ENCODE results near the gene FSCN2. TPM values are rescaled to one million over a fixed set of nuclear protein-coding genes. Genes with fewer than 3 reads are reported as not detected.
"Not testable (repeated sequence)": the region's sequence is repeated elsewhere in the genome, so short reads cannot be mapped to it uniquely, and the experiment has no call there.

Gene FSCN2
- total RNA-seq, 2 donors from 2014 or later = 1.0 to 1.8 TPM

DNA sequence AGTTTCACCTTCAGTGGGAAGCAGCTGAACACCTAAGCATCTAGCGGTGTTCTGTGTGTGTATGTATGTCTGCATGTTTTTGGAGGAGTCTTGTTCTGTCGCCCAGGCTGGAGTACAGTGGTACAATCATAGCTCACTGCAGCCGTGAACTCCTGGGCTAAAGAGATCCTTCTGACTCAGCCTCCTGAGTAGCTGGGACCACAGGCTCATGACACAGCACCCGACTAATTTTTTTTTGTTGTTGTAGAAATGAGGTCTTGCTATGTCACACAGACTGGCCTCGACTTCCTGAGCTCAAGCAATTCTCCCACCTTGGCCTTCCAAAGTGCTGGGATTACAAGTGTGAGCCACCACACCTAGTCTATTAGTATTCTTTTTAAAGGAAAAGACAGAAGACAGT lies 54.2 kb downstream of the FSCN2 start:
- no peaks in the 10 kb centered on the region for H3K4me1 ChIP-seq (ENCODE audit: control insufficient read depth, insufficient read depth, low read length)
- no peak overlapping the region for H3K27ac ChIP-seq (ENCODE audit: low read depth, low read length)
- H3K4me3 ChIP-seq (ENCODE audit: low read length) = no peak overlapping the region
- WGBS, 2 experiments (ENCODE audit: insufficient coverage in 1 of 2, insufficient read length in 1 of 2) = 95 to 100% methylated on average over 3 to 5 of the region's 5 CpGs
- H3K27me3 Mint-ChIP-seq (ENCODE audit: insufficient read depth) = no peaks in the 10 kb centered on the region
- H3K36me3 ChIP-seq (ENCODE audit: control insufficient read depth, insufficient read depth, low read length) = peaks cover 78% of the 10 kb centered on the region
- H3K9me3 ChIP-seq (ENCODE audit: control insufficient read depth, low read length) = no peaks in the 10 kb centered on the region
- H3K4me1 Mint-ChIP-seq = peaks cover 14% of the 10 kb centered on the region
- H3K27me3 ChIP-seq (ENCODE audit: control insufficient read depth, insufficient read depth, low read length, poor library complexity, severe bottlenecking) = no peaks in the 10 kb centered on the region
- no peak overlapping the region for H3K9ac ChIP-seq (ENCODE audit: extremely low read depth, low read length, poor library complexity, severe bottlenecking)
- no peak for DNase-seq
- TF ChIP-seq, protein P1, sequence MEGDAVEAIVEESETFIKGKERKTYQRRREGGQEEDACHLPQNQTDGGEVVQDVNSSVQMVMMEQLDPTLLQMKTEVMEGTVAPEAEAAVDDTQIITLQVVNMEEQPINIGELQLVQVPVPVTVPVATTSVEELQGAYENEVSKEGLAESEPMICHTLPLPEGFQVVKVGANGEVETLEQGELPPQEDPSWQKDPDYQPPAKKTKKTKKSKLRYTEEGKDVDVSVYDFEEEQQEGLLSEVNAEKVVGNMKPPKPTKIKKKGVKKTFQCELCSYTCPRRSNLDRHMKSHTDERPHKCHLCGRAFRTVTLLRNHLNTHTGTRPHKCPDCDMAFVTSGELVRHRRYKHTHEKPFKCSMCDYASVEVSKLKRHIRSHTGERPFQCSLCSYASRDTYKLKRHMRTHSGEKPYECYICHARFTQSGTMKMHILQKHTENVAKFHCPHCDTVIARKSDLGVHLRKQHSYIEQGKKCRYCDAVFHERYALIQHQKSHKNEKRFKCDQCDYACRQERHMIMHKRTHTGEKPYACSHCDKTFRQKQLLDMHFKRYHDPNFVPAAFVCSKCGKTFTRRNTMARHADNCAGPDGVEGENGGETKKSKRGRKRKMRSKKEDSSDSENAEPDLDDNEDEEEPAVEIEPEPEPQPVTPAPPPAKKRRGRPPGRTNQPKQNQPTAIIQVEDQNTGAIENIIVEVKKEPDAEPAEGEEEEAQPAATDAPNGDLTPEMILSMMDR (conservative IDR thresholded peaks at IDR 0.05) = no peak
- no peak overlapping the region for H3K27ac Mint-ChIP-seq
- H3K4me3 Mint-ChIP-seq = no peak overlapping the region
- H3K9me3 Mint-ChIP-seq = no peaks in the 10 kb centered on the region
- peaks cover 78% of the 10 kb centered on the region for H3K36me3 Mint-ChIP-seq (ENCODE audit: low read depth)

DNA sequence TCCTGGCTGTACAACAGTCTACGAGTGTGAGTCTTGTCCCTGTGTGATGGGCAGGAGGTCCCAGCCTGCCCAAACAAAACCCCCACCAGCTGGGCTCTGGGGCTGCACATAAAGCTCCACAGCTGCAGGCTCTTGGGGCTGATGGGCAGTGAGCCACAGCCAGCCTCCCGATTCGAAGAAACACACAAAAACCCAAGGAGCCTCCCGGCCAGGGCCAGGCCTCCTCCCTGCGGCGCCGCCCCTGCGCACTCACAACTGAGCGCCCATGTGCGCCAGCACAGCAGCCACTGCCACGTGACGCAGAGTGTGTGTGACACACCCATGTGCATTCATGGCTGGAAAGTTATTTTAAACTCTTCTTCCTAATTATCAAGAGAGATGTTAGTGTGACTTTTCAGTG lies 54.6 kb downstream of the FSCN2 start:
- Mint-ChIP-seq H3K27me3 (ENCODE audit: insufficient read depth) (no peaks in the 10 kb centered on the region), H3K27ac (no peak overlapping the region), H3K36me3 (ENCODE audit: low read depth) (peaks cover 76% of the 10 kb centered on the region), H3K4me3 (no peak overlapping the region), H3K9me3 (no peaks in the 10 kb centered on the region), H3K4me1 (peaks cover 14% of the 10 kb centered on the region)
- Histone ChIP-seq H3K27ac (ENCODE audit: low read depth, low read length) (no peak overlapping the region), H3K9ac (ENCODE audit: extremely low read depth, low read length, poor library complexity, severe bottlenecking) (no peak overlapping the region), H3K27me3 (ENCODE audit: control insufficient read depth, insufficient read depth, low read length, poor library complexity, severe bottlenecking) (no peaks in the 10 kb centered on the region), H3K4me3 (ENCODE audit: low read length) (no peak overlapping the region), H3K4me1 (ENCODE audit: control insufficient read depth, insufficient read depth, low read length) (no peaks in the 10 kb centered on the region), H3K36me3 (ENCODE audit: control insufficient read depth, insufficient read depth, low read length) (peaks cover 76% of the 10 kb centered on the region), H3K9me3 (ENCODE audit: control insufficient read depth, low read length) (no peaks in the 10 kb centered on the region)
- no peak for DNase-seq
- WGBS, 2 experiments (ENCODE audit: insufficient coverage in 1 of 2, insufficient read length in 1 of 2) = 94 to 98% methylated on average over 12 of the region's 12 CpGs
- TF ChIP-seq, protein P1 (conservative IDR thresholded peaks at IDR 0.05) = no peak

DNA sequence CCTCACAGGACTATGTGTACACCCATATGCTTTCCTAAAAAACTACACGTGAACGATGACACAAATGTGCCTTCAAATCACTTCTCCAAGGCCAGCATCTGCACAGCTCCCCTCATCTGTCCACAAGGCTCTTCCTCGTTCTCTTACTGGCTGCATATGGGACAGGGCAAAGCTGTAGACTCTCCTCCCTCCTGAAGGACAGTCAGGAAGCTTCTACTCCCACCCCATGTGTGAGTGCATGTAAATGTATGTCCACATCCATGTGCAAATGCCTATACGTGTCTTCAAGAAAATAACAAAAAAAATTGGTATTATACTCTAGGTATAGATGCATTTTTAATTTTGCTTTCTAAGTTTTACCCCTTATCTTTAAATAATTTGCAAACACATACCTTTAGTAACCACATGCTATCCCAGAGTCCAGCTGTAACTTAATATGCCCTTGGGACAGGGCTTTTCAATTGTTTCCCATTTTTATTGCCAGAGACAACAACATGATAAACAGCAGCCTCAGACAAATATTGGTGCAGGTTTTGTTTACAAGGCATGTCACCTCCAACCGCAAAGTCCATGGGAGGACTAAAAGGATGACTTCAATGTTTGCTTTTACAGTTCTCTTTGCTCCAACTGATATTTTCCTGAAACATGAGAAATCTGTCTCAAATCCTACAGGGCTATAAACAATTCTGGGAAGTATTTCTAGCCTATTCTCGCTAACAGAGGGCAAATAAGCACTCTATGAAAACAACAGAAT lies 55.6 kb downstream of the FSCN2 start:
- no peak overlapping the region for H3K4me3 Mint-ChIP-seq
- Histone ChIP-seq H3K4me1 (ENCODE audit: control insufficient read depth, insufficient read depth, low read length) (no peaks in the 10 kb centered on the region), H3K9me3 (ENCODE audit: control insufficient read depth, low read length) (no peaks in the 10 kb centered on the region), H3K27me3 (ENCODE audit: control insufficient read depth, insufficient read depth, low read length, poor library complexity, severe bottlenecking) (no peaks in the 10 kb centered on the region), H3K36me3 (ENCODE audit: control insufficient read depth, insufficient read depth, low read length) (peaks cover 80% of the 10 kb centered on the region), H3K9ac (ENCODE audit: extremely low read depth, low read length, poor library complexity, severe bottlenecking) (no peak overlapping the region), H3K27ac (ENCODE audit: low read depth, low read length) (no peak overlapping the region), H3K4me3 (ENCODE audit: low read length) (no peak overlapping the region)
- WGBS, 2 experiments (ENCODE audit: insufficient coverage in 1 of 2, insufficient read length in 1 of 2) = 92 to 100% methylated on average over 4 to 6 of the region's 6 CpGs
- H3K27me3 Mint-ChIP-seq (ENCODE audit: insufficient read depth) = no peaks in the 10 kb centered on the region
- H3K9me3 Mint-ChIP-seq = no peaks in the 10 kb centered on the region
- peaks cover 14% of the 10 kb centered on the region for H3K4me1 Mint-ChIP-seq
- peaks cover 79% of the 10 kb centered on the region for H3K36me3 Mint-ChIP-seq (ENCODE audit: low read depth)
- DNase-seq = no peak
- TF ChIP-seq, protein P1 (conservative IDR thresholded peaks at IDR 0.05) = no peak
- no peak overlapping the region for H3K27ac Mint-ChIP-seq

DNA sequence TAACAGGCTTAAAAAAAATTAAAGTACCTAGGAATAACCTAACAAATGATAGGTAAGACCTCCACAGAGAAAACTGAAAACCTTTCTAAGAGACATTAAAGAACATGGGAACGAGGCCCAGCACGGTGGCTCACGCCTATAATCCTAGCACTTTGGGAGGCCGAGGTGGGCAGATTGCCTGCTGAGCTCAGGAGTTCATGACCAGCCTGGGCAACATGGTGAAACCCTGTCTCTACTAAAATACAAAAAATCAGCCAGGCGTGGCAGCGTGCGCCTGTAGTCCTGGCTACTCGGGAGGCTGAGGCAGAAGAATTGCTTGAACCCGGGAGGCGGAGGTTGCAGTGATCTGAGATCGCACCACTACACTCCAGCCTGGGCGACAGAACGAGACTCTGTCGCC lies 56.6 kb downstream of the FSCN2 start:
- H3K27ac ChIP-seq (ENCODE audit: low read depth, low read length); H3K4me1 ChIP-seq (ENCODE audit: control insufficient read depth, insufficient read depth, low read length); H3K9me3 ChIP-seq (ENCODE audit: control insufficient read depth, low read length); H3K9me3 Mint-ChIP-seq; H3K27ac Mint-ChIP-seq; H3K4me3 ChIP-seq (ENCODE audit: low read length); H3K9ac ChIP-seq (ENCODE audit: extremely low read depth, low read length, poor library complexity, severe bottlenecking); H3K27me3 Mint-ChIP-seq (ENCODE audit: insufficient read depth); H3K4me1 Mint-ChIP-seq; DNase-seq; H3K4me3 Mint-ChIP-seq; H3K27me3 ChIP-seq (ENCODE audit: control insufficient read depth, insufficient read depth, low read length, poor library complexity, severe bottlenecking): not testable (repeated sequence)
- H3K36me3 Mint-ChIP-seq (ENCODE audit: low read depth) = peaks cover 84% of the 10 kb centered on the region
- WGBS, 2 experiments (ENCODE audit: insufficient coverage in 1 of 2, insufficient read length in 1 of 2) = 94 to 95% methylated on average over 11 to 14 of the region's 14 CpGs
- peaks cover 79% of the 10 kb centered on the region for H3K36me3 ChIP-seq (ENCODE audit: control insufficient read depth, insufficient read depth, low read length)

Measured in endodermal cell (in vitro differentiated cells).